OCI-LY1 (cell line): Measurements from ENCODE around the gene ZNF679.
"Not testable (repeated sequence)": the region's sequence is repeated elsewhere in the genome, so short reads cannot be mapped to it uniquely, and the experiment has no call there.

ENCODE experiments used
- H2AFZ ChIP-seq: fragments of 200-600 bp; sonication (generic), shearing (Covaris generic); 2 replicates; pipeline ENCODE4 v1.6.0; 2014; ENCODE audit warnings: antibody characterized with exemption, mild to moderate bottlenecking, low read length
- H3F3A ChIP-seq: fragments of 200-600 bp; sonication (generic), shearing (Covaris generic); 2 replicates; pipeline ENCODE4 v1.6.0; 2014; ENCODE audit warnings: mild to moderate bottlenecking, antibody characterized with exemption, low read length, moderate library complexity; ENCODE audit not compliant: insufficient read depth
- H3K27ac ChIP-seq: fragments of 200-600 bp; sonication (generic); 2 replicates; pipeline ENCODE4 v1.5.1; 2014; ENCODE audit warnings: low read length, mixed run types, mild to moderate bottlenecking, low read depth; ENCODE audit not compliant: poor library complexity, severe bottlenecking
- H3K27me3 ChIP-seq: fragments of 200-600 bp; sonication (generic); 2 replicates; pipeline ENCODE4 v1.6.0; 2014; ENCODE audit warnings: antibody characterized with exemption, mild to moderate bottlenecking, low read length, moderate library complexity; ENCODE audit not compliant: insufficient read depth
- H3K36me3 ChIP-seq: fragments of 200-600 bp; sonication (generic); 2 replicates; pipeline ENCODE4 v1.6.1; 2014; ENCODE audit warnings: mild to moderate bottlenecking, antibody characterized with exemption, low read length, moderate library complexity, mixed read lengths; ENCODE audit not compliant: insufficient read depth
- H3K4me1 ChIP-seq: fragments of 200-600 bp; sonication (generic); 2 replicates; pipeline ENCODE4 v1.5.1; 2014; ENCODE audit warnings: mild to moderate bottlenecking, low read length, moderate library complexity; ENCODE audit not compliant: insufficient read depth, severe bottlenecking
- H3K4me2 ChIP-seq: fragments of 200-600 bp; sonication (generic), shearing (Covaris generic); 2 replicates; pipeline ENCODE4 v1.6.1; 2014; ENCODE audit warnings: low read length
- H3K4me3 ChIP-seq: fragments of 200-600 bp; sonication (generic); 2 replicates; pipeline ENCODE4 v1.5.1; 2014; ENCODE audit warnings: low read length, low read depth, mild to moderate bottlenecking, mixed read lengths; ENCODE audit not compliant: poor library complexity, severe bottlenecking
- H3K79me2 ChIP-seq: fragments of 200-600 bp; shearing (Covaris generic); 2 replicates; pipeline ENCODE4 v1.6.1; 2016; ENCODE audit warnings: mixed run types, low read length, mixed read lengths; ENCODE audit not compliant: insufficient read depth
- H3K9ac ChIP-seq: fragments of 200-600 bp; sonication (generic), shearing (Covaris generic); 2 replicates; pipeline ENCODE4 v1.6.1; 2014; ENCODE audit warnings: mild to moderate bottlenecking, low read length, mixed read lengths
- H3K9me2 ChIP-seq: fragments of 200-600 bp; sonication (generic), shearing (Covaris generic); 2 replicates; pipeline ENCODE4 v1.6.1; 2014; ENCODE audit warnings: low read depth, mild to moderate bottlenecking, low read length, mixed read lengths
- H3K9me3 ChIP-seq: fragments of 200-600 bp; shearing (Covaris generic); 2 replicates; pipeline ENCODE4 v1.6.1; 2014; ENCODE audit warnings: low read length, mixed read lengths
- H4K20me1 ChIP-seq: fragments of 200-600 bp; sonication (generic), shearing (Covaris generic); 2 replicates; pipeline ENCODE4 v1.6.0; 2016; ENCODE audit warnings: mild to moderate bottlenecking, low read length; ENCODE audit not compliant: insufficient read depth
- CTCF ChIP-seq: fragments of 200-600 bp; sonication (generic), shearing (Covaris generic); IDR thresholded peaks from 2 replicates; pipeline ENCODE4 v1.5.1; 2017; ENCODE audit warnings: mild to moderate bottlenecking, antibody characterized with exemption, low read length, moderate library complexity, mixed read lengths
- EZH2 ChIP-seq: fragments of 200-600 bp; sonication (generic), shearing (Covaris generic); IDR thresholded peaks from 2 replicates; pipeline ENCODE4 v1.8.0; 2017; ENCODE audit warnings: borderline replicate concordance, mixed run types, mild to moderate bottlenecking, antibody characterized with exemption, low read length, moderate library complexity, mixed read lengths

The ZNF679 gene

GRCh38 chr7:64206903-64207302, 21.4 kb upstream of the ZNF679 start, which contains the start of gene ZNF735:
TSS of gene ZNF735 (plus strand) at chr7:64207203. CDS start at chr7:64207203, 0 bp downstream.
- H3K9ac ChIP-seq: no peak within 1 kb of the TSS
- no peak within 1 kb of the TSS for H3K4me3 ChIP-seq
- H3K36me3 ChIP-seq: no peaks in the 10 kb centered on the region
- H3K27me3 ChIP-seq: no peaks in the 10 kb centered on the region
- H3K9me2 ChIP-seq: no peaks in the 10 kb centered on the region
- no peak within 1 kb of the TSS for H3K27ac ChIP-seq
- H3K4me1 ChIP-seq: no peaks in the 10 kb centered on the region
- H2AFZ ChIP-seq: no peak within 1 kb of the TSS
- no peaks in the 10 kb centered on the region for H3F3A ChIP-seq
- TF ChIP-seq EZH2: no peak
- no peak for TF ChIP-seq CTCF
- no peaks in the 10 kb centered on the region for H4K20me1 ChIP-seq
- H3K9me3 ChIP-seq: no peaks in the 10 kb centered on the region
- H3K4me2 ChIP-seq: no peak within 1 kb of the TSS
- no peaks in the 10 kb centered on the region for H3K79me2 ChIP-seq

GRCh38 chr7:64219710-64220298, 8.5 kb upstream of the ZNF679 start:
- peaks cover 24% of the 10 kb centered on the region; the same call in 1 of the 2 replicates for H3K9me3 ChIP-seq
- H3K4me2 ChIP-seq, H3K27ac ChIP-seq, H3K27me3 ChIP-seq, H3K9me2 ChIP-seq, H3K36me3 ChIP-seq, H2AFZ ChIP-seq, H3F3A ChIP-seq, H3K79me2 ChIP-seq, H3K4me1 ChIP-seq, H4K20me1 ChIP-seq, H3K9ac ChIP-seq, H3K4me3 ChIP-seq: not testable (repeated sequence)

- no peaks in the 10 kb centered on the region for H3K9me2 ChIP-seq
- TF ChIP-seq EZH2 (no peak), CTCF (no peak)
- H3K9me3 ChIP-seq: peaks cover 20% of the 10 kb centered on the region
- no peaks in the 10 kb centered on the region for H3F3A ChIP-seq
- H3K4me3 ChIP-seq: no peak overlapping the region
- no peaks in the 10 kb centered on the region for H3K27me3 ChIP-seq
- no peak overlapping the region for H3K27ac ChIP-seq
- no peaks in the 10 kb centered on the region for H3K36me3 ChIP-seq
- H3K4me1 ChIP-seq: no peaks in the 10 kb centered on the region
- no peak overlapping the region for H2AFZ ChIP-seq
- H3K4me2 ChIP-seq: no peak overlapping the region
- no peaks in the 10 kb centered on the region for H4K20me1 ChIP-seq
- no peaks in the 10 kb centered on the region for H3K79me2 ChIP-seq
- no peak overlapping the region for H3K9ac ChIP-seq
These were observed 4.9 kb upstream of the ZNF679 start for GRCh38 chr7:64223366-64223765.

- no peaks in the 10 kb centered on the region for H3K79me2 ChIP-seq
- H3K4me3 ChIP-seq: no peak overlapping the region
- H2AFZ ChIP-seq: no peak overlapping the region
- no peak overlapping the region for H3K9ac ChIP-seq
- H3K4me2 ChIP-seq: no peak overlapping the region
- no peaks in the 10 kb centered on the region for H3K27me3 ChIP-seq
- H3K36me3 ChIP-seq: no peaks in the 10 kb centered on the region
- no peak overlapping the region for H3K27ac ChIP-seq
- no peaks in the 10 kb centered on the region for H3F3A ChIP-seq
- peaks cover 37% of the 10 kb centered on the region for H3K9me3 ChIP-seq
- no peaks in the 10 kb centered on the region for H3K4me1 ChIP-seq
- no peaks in the 10 kb centered on the region for H4K20me1 ChIP-seq
- TF ChIP-seq CTCF: no peak
- TF ChIP-seq EZH2: no peak
- no peaks in the 10 kb centered on the region for H3K9me2 ChIP-seq
These were observed 38.2 kb downstream of the ZNF679 start for GRCh38 chr7:64266341-64266919.
